Activated CD8-positive, alpha-beta memory T cell treated with anti-CD3 and anti-CD28 coated beads, Interleukin-2, amount 50 U/mL, for 1 hour (primary cell): ENCODE data around the gene ST7.
"Not testable (repeated sequence)": the region's sequence is repeated elsewhere in the genome, so short reads cannot be mapped to it uniquely, and the experiment has no call there.

Experiments used
- DNase-seq: peaks from one replicate; pipeline ENCODE4 v3.0.0-alpha.2; 2020; ENCODE audit errors: extremely low read depth

The ST7 gene

DNA sequence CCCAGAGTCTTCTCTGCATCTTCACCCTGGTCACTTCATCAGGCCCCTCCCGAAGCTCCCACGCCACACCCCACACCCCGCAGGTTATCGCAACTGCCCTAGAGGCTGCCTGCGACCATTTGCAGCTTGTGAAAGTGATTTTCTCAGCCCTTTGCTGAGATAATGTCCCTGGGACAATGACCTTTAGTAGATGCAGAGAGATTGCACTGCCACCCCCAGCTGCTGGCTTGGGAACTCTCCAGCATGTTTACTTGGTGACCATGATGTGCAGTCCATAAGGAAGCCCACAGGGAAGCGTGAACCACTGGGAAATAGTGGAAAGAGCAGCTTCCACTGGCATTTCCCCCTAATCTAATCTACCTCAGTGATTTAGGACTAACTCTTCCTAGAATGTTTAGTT lies 272.2 kb downstream of the ST7 start:
- no peak for DNase-seq

DNA sequence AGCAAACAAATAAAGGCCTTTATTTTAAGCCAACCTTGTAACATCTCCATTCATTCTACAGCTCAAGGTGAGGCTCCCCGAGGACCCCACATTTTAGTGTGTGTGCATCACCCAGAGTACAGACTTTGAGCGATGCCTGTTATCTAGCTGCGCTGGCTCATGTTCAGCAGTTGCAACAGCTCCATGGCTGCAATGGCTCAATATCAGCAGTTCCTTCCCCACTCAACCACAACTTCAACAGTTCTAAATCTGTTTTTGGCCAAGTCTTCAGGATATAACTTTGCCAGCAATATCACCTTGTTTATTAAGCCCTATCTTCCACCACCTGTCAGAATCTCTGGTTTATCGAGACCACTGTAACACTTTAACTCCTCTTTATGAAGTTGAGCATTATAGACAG lies 273.8 kb downstream of the ST7 start:
- DNase-seq: no peak

DNA sequence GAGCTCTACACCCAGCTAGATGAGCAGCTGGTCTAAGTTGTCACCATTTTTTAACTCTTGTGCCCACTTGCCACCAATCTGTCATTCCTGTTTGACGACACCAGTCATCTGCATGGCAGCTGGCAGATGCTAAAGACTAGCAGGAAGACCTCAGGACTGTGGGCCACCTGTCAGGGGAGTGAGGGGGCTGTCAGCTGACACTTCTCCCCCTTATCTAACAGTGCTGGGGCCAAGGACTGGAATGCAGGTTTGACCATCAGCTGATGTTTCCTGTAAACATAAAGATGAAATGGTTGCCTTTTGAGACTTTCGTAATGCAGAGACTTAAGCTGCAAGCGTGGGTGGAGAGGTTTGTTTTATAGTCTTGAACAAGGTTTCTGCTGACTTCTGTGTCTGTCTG lies 276.0 kb downstream of the ST7 start:
- no peak for DNase-seq

GRCh38 chr7:117230276-117231046 lies 277.2 kb downstream of the ST7 start:
- DNase-seq: no peak

DNA sequence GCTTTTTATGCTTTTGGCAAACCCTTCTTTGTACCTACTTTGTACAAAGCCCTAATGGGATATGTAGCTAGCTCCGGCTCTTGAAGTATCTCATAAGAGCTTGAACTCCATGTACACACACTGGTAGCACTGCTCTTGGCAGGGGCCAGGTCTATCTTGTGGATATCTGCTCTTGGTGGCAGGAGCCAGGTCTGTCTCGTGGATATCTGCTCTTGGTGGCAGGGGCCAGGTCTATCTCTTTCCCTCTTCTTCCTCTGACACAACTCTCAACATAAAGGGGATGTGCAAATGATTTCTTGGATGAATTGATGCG lies 277.7 kb downstream of the ST7 start:
- no peak for DNase-seq

DNA sequence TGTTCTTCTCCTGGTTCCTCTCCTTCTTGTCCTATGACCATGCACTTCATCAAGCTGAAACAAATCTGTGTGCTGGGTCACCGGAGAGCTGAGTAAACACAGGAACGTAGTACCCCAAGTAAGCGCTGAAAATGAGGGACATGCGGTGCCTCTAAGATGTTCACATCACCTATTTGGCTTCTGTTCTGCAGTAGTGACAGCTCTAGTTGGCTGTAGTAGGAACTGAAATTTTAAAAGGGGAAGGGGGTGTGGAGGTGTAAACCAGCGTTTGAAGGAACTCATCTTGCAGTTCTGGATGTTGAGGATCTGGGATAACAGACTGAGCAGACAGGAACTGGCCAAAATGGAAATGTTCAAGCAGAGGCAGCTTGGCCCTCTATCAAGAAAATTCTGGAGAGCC lies 284.3 kb downstream of the ST7 start:
- no peak for DNase-seq

- DNase-seq: no peak
Observed at GRCh38 chr7:117238472-117238871, 285.2 kb downstream of the ST7 start.

DNA sequence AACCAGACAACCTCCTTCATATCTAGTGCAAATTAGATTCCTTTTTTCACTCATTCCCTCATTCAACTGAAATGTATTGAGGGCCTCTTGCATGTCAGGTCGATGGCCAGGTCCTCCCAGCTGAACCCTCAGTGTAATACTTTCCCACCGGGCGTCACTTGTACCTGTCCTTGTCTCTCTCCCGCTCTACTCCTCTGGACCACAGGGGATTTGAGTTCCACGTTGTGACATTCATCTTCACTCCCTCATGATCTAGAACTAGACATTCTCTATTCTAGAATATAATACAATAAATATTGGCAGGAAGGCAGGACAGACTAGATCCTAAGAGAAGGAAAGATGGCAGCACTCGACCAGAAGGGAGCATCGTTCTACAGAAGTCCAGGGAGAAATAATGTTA lies 285.6 kb downstream of the ST7 start:
- DNase-seq: no peak

DNA sequence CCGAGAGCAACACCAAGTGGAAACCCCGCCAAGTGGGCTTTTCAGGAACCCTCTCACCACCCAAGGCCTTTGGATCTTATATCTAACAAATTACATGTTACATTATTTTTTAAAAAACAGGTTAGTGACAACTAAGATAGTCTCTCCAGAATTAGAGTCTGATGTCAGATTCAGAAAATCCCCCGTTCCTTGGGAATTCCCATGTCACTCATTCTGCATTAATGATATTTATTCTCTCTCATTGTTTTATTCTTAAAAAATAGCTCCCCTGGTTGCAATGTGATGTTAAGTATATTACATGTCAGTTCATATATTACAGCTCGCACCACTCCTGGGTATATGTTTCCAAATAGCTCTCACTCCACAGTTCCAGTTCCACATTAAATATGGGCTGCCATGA lies 287.8 kb downstream of the ST7 start:
- no peak for DNase-seq

DNA sequence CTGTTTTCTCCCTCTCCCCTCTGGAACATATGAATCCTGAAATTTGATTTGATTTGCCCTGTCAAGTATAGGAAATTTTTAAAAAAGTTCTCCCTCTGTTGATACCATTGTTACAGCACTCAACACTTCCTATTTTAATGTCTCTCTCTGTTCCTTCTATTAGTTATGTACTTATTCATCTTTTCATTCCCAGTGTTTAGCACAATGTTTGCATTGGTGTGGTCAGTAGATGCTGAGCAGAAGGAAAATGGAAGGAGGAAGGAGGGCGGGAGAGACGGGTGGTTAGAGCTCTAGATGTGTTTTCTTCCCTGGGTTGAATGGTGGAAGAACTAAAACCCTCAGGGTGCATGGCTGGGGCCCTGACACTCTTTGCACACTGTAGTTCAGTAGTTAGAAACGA lies 290.1 kb downstream of the ST7 start:
- DNase-seq: no peak

DNA sequence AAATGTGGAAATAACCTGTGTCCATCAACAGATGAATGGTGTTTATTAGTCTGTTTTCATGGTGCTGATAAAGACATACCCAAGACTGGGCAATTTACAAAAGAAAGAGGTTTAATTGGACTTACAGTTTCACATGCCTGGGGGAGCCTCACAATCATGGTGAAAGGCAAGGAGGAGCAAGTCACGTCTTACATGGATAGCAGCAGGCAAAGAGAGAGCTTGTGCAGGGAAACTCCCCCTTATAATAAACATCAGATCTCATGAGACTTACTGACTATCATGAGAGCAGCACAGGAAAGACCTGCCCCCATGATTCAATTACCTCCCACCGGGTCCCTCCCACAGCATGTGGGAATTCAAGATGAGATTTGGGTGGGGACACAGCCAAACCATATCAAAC lies 292.4 kb downstream of the ST7 start:
- not testable (repeated sequence) for DNase-seq

DNA sequence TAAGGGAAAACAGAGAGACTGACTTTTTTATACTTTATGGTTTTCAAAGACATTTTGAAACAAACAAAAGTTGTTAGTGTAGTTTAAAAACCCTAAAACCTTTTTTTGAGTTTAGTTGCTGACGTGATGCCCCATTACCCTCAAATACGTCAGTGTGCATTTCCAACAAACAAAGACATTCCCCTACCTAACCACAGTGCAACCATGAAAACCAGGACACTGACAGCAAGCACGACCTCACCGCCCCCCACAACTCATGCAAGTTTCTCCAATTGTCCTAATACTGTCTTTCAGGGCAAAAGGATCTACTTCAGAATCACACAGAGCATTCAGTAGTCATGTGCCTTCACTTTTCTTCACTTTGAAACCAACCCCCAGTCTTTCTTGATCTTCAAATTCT lies 294.5 kb downstream of the ST7 start:
- no peak for DNase-seq

DNA sequence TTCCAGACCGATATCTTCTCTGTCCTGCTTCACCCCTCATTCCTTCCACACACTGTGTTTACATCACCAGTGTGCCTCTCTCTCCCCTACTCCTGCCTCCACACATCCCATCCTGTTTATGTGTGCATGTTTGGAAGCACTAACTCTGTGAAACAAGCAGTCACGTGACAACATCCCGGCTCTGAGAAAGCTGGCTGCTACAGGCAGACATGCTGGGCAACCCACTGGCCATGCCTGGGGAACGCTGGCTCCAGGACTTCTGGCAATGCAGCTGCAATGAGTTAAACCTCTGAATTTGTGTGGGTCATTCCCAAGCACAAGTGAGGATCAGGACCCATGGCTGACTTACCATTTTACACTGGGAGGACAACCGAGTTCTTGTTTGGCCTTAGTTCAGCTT lies 295.5 kb downstream of the ST7 start:
- no peak for DNase-seq

GRCh38 chr7:117249696-117250095 lies 296.4 kb downstream of the ST7 start:
- no peak for DNase-seq

DNA sequence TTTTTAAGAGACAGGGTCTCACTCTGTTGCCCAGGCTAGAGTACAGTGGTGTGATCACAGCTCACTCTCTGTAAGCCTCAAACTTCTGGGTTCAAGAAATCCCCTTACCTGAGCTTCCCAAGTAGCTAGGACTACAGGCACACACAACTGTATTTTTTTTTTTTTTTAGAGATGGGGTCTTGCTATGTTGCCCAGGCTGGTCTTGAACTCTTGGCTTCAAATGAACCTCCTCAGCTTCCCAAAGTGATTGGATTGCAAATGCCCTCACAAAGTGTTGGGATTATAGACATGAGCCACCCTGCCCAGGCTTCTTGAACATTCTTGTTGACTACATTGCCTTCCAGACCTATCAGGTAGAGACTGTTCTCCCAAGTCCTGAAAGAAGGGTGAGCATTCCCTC lies 296.9 kb downstream of the ST7 start:
- DNase-seq: no peak

DNA sequence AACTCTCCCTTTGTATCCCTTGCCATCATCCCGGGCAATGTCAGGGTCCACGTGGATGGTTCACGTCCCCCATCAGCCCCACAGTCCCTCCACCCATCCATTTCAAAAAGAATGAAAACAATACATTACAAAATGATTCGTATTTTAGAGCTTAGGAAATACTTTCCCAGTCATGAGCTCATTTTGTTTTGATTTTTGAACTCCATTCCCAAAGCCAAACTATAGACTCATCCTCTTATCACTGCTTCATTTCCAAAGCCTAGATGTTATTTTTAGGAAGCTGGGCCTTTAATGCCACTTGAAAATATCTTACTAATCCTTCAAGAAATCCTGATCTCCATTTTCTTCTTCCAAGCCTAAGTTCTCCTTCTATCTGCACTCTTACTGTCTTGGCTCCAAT lies 297.5 kb downstream of the ST7 start:
- no peak for DNase-seq

DNA sequence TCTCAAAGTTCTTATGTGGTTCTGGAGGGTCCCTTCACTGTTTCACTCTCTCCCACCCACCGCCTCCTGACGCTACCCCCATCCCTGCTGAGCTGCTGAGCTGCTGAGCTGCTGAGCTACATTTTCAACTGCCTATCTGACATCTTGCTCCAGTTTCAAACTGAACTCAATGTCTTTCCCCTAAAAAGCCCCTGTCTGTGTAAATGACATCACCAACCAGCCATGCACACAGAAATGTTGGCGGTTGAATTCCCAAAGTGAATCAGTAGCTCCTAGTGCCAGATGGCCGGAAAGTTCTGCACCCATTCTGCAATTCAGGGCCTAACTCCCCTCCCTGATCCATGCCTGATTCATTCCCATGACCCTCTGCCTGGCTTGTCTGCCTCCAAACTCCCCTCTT lies 298.4 kb downstream of the ST7 start:
- no peak for DNase-seq

DNA sequence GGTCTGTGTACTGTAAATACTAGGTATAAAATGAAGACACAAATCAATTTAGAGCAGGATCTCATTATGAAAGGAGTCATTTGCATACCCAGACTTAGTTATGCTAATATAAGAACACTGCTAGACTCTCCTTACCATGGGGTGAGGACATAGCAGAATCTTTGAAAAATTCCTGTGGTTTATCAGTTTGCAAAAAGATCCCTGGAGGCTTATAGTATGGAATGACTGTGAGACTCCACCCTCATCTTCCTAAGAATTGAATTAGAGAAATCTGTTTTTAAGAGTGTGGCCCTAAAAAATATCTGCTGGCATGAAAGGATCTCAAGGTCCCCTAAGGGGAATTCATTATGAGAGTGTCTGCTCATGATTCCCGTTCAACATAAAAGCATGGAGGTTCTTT lies 306.3 kb downstream of the ST7 start:
- DNase-seq: no peak

DNA sequence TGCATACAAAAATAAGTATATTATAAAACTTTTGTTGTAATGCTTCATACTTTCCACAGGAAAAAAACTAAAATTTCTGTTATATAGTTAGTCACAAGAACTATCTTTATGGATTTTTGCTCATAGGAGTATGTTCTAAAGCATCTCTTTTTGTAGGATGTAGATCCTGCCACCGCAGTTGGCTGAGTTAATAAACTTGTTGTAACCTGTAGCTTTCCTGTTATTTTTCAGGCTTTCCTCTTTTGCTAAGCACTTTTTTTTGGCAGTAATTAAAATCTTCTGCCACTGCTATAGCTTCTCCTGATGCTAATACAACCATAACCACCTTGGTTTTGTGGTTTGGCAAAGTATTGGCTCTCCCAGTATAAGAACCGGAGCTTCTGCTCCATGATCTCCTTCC lies 309.2 kb downstream of the ST7 start:
- DNase-seq: no peak

DNA sequence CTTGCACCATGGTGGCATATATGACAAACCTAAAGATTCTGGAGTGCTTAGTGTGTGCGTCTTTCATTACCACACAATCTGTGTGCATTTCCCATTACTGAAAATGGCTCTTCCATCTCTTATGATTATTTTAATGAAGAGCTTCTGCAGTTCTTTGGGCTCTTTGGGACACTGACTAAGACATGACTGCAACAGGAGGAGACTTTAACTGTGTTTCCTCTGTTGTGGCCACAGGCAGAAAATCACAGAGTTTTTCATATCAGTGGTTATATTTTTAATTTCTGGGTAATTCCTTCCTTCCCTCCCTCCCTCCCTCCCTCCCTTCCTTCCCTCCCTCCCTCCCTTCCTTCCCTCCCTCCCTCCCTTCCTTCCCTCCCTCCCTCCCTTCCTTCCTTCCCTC lies 311.4 kb downstream of the ST7 start:
- DNase-seq: no peak

GRCh38 chr7:117269417-117269816 lies 316.1 kb downstream of the ST7 start:
- DNase-seq: no peak

GRCh38 chr7:117269886-117270285 lies 316.6 kb downstream of the ST7 start:
- no peak for DNase-seq

GRCh38 chr7:117270371-117270770 lies 317.1 kb downstream of the ST7 start:
- no peak for DNase-seq

- DNase-seq: no peak
Observed at GRCh38 chr7:117271566-117271965, 318.3 kb downstream of the ST7 start.
